AG09319 (cell line): ENCODE measurements around the gene FKBP5.

Source experiments
- DNase-seq: peaks from one replicate; pipeline ENCODE4 v3.0.0-alpha.2; 2010; ENCODE audit warnings: low read depth; ENCODE audit errors: extremely low read depth
- CTCF ChIP-seq: IDR thresholded peaks from 2 replicates; pipeline ENCODE4 v1.5.1; 2011; ENCODE audit warnings: low read depth, mild to moderate bottlenecking, inconsistent platforms, low read length, moderate library complexity

Gene FKBP5

GRCh38 chr6:35731736-35732532, 43.2 kb upstream of the FKBP5 start:
- TF ChIP-seq CTCF, result peak; percentile 5
- DNase-seq, result no peak

DNA sequence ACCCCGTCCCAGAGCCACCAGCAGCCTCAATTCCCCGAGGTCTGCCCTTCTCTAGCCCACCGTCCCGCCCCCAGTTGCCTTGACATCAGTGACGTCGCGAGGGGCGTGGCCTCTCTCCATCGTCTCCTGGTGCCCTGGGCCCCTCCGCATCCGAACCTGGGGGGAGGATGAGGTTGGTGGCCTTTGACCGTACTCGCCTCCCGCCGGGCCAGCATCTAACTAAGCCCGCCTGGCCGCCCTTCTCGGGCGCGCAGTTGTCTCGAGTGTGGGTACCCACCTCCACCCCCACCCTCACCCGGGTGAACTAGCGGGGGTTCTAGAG, 42.7 kb upstream of the FKBP5 start:
- DNase-seq, result no peak
- TF ChIP-seq CTCF, result no peak

GRCh38 chr6:35730745-35731413, 42.2 kb upstream of the FKBP5 start:
- TF ChIP-seq CTCF, result no peak
- DNase-seq, result no peak

- TF ChIP-seq CTCF, result no peak
- DNase-seq, result no peak
Measured at GRCh38 chr6:35729722-35730121, 41.0 kb upstream of the FKBP5 start.

GRCh38 chr6:35728683-35729678, 40.3 kb upstream of the FKBP5 start:
- no peak for DNase-seq
- no peak for TF ChIP-seq CTCF

- DNase-seq, result peak; percentile 75
- TF ChIP-seq CTCF, result no peak
Measured at GRCh38 chr6:35727935-35728682, 39.4 kb upstream of the FKBP5 start.
